ENCODE data around the gene WASF2. TPM values are rescaled to one million over a fixed set of nuclear protein-coding genes. Genes with fewer than 3 reads are reported as not detected.

WASF2 gene
- total and polyA plus RNA-seq, 4 donors = 27.2 to 164 (median 101) TPM

DNA sequence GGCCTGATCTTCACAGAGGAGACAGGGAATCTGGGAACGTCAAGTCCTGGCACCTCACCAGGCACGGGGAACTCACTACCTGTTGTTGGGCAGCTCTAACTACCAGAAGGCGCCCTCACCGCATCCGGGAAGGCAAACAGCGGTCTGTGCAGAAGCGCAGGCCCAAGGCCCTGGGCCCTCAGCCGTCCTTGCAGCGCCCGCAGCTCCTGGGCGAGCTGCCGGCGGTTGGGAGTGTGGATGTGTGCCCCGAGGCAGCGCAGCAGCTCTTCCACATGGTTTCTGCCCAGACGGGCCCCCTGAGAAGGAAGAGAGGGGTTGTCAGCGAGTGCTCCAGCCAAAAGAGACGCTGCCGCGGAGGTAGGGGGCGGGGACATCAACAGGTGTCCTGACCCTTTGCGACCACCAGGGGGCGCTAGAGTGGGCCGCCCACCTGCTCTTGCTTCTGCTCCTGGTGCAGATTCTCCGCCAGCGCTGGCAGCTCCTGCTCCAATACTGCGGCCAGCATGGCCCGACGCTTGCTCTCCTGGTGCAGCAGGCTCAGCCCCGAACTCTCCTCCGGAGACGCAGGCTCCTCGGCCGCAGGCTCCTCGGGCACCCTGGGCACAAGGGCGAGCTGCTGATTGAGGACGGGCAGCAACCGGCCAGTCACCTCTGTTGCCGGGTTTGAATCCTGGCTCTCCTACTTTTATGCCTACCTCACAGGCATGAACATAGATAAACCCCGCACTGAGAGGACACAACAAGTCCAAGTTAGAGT is 132.5 kb downstream of the WASF2 start:
- WGBS, 2 donors = 45% methylated on average over 39 to 40 of the region's 40 CpGs
- Histone ChIP-seq H3K4me1 (ENCODE audit: control insufficient read depth in 1 of 2, insufficient read depth in 2 of 2, low read length in 2 of 2) (no peaks in the 10 kb centered on the region), H3K36me3 (ENCODE audit: control insufficient read depth in 1 of 2, insufficient read depth in 2 of 2, low read length in 1 of 2) (peaks cover 0 to 10% of the 10 kb centered on the region in 2 donors), H3K27ac (ENCODE audit: low read depth in 1 of 2, low read length in 2 of 2) (no peak overlapping the region), H3K9me3 (ENCODE audit: control insufficient read depth, low read length) (no peaks in the 10 kb centered on the region), H3K4me3 (ENCODE audit: low read length in 2 of 2) (no peak overlapping the region), H3K27me3 (ENCODE audit: control insufficient read depth in 1 of 2, insufficient read depth in 2 of 2, low read length in 1 of 2) (no peaks in the 10 kb centered on the region)
- intact Hi-C loops (cut with DNase I) = loop anchor here (2.0 kb wide), 1 partner anchor 35 kb away; the partner anchor contains the start of gene GPR3 (in 2 of the 2)
- DNase-seq (peak; percentile 80 to 92), ATAC-seq (ENCODE audit: low FRiP score) (peak; percentile 85)

DNA sequence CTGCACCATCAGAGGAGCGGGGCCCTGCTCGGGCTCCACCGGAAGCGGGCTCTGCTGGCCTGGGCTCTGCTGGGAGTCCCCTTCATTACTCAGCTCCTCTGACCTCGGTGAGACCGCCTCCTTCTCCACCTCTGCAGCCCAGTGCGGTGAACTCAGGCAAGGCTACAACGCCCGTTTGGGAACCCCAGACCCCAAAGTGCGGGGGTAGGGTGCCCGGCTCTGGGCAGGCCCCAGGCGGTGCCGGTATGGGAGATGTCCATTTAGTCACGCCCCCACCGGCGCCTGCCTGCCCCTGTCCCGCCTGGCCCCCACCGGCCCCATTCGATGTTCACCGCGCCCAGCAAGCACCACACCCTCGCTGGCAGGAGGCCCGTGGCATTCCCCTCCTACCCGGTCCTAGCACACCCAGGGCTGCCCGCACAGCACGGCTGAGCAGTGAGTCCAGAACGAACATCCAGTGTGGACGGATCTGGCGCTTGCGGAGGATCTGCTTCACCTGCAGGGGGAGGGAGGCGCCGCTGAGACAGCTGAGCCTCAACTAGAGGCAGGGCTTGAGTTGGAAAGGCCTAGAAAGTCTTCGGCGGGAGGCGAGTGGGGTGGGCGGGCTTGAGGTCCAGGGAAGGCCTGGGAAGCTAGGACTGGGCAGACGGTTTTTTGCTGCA is 133.2 kb downstream of the WASF2 start:
- ATAC-seq (ENCODE audit: low FRiP score) = peak; percentile 7
- peaks cover 0 to 8% of the 10 kb centered on the region in 2 donors for H3K36me3 ChIP-seq (ENCODE audit: control insufficient read depth in 1 of 2, insufficient read depth in 2 of 2, low read length in 1 of 2)

GRCh38 chr1:27356277-27356618 is 133.7 kb downstream of the WASF2 start:
- H3K27ac ChIP-seq (ENCODE audit: low read depth in 1 of 2, low read length in 2 of 2) = no peak overlapping the region
- no peaks in the 10 kb centered on the region for H3K27me3 ChIP-seq (ENCODE audit: control insufficient read depth in 1 of 2, insufficient read depth in 2 of 2, low read length in 1 of 2)
- H3K36me3 ChIP-seq (ENCODE audit: control insufficient read depth in 1 of 2, insufficient read depth in 2 of 2, low read length in 1 of 2) = peaks cover 0 to 7% of the 10 kb centered on the region in 2 donors
- no peaks in the 10 kb centered on the region for H3K9me3 ChIP-seq (ENCODE audit: control insufficient read depth, low read length)
- H3K4me3 ChIP-seq (ENCODE audit: low read length in 2 of 2) = no peak overlapping the region
- no peaks in the 10 kb centered on the region for H3K4me1 ChIP-seq (ENCODE audit: control insufficient read depth in 1 of 2, insufficient read depth in 2 of 2, low read length in 2 of 2)
- DNase-seq = no peak
- WGBS, 2 donors = 90 to 93% methylated on average over 13 of the region's 13 CpGs
- intact Hi-C loops (cut with DNase I) = loop anchor here (2.0 kb wide), 1 partner anchor 37 kb away; the partner anchor contains the start of gene GPR3 (in 2 of the 2)
- no peak for ATAC-seq (ENCODE audit: low FRiP score)

More for the DNA sequence above, 133.2 kb downstream of the WASF2 start:
- Histone ChIP-seq H3K4me1 (ENCODE audit: control insufficient read depth in 1 of 2, insufficient read depth in 2 of 2, low read length in 2 of 2) (no peaks in the 10 kb centered on the region), H3K4me3 (ENCODE audit: low read length in 2 of 2) (no peak overlapping the region), H3K27ac (ENCODE audit: low read depth in 1 of 2, low read length in 2 of 2) (no peak overlapping the region), H3K9me3 (ENCODE audit: control insufficient read depth, low read length) (no peaks in the 10 kb centered on the region), H3K27me3 (ENCODE audit: control insufficient read depth in 1 of 2, insufficient read depth in 2 of 2, low read length in 1 of 2) (no peaks in the 10 kb centered on the region)
- intact Hi-C loops (cut with DNase I) = loop anchor here (2.0 kb wide), 1 partner anchor 36 kb away; the partner anchor contains the start of gene GPR3 (in 2 of the 2)
- no peak for DNase-seq
- WGBS, 2 donors = 86% methylated on average over 34 to 37 of the region's 37 CpGs

DNA sequence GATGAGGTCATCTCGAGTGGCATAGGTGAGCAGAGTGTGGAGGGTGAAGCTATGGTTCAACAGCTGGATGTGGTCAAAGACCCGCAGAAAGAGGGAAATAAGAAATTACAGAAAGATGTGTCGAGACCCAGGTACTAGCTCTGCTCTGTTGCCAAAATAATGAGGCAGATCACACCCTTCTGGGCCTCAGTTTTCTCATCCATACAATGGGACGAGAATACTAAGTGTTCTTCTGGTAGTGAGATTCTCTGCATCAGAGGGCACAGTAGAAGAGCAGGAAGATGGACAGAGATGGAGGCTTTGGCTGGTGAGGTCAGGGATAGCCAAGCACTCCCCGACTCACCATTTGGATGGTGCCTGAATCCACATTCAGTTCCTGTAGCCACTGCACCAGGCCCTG is 134.3 kb downstream of the WASF2 start:
- intact Hi-C loops (cut with DNase I) = loop anchor here (2.0 kb wide), 1 partner anchor 37 kb away; the partner anchor contains the start of gene GPR3 (in 2 of the 2)
- Histone ChIP-seq H3K4me3 (ENCODE audit: low read length in 2 of 2) (no peak overlapping the region), H3K36me3 (ENCODE audit: control insufficient read depth in 1 of 2, insufficient read depth in 2 of 2, low read length in 1 of 2) (peaks cover 0 to 7% of the 10 kb centered on the region in 2 donors), H3K27ac (ENCODE audit: low read depth in 1 of 2, low read length in 2 of 2) (no peak overlapping the region), H3K9me3 (ENCODE audit: control insufficient read depth, low read length) (no peaks in the 10 kb centered on the region), H3K27me3 (ENCODE audit: control insufficient read depth in 1 of 2, insufficient read depth in 2 of 2, low read length in 1 of 2) (no peaks in the 10 kb centered on the region), H3K4me1 (ENCODE audit: control insufficient read depth in 1 of 2, insufficient read depth in 2 of 2, low read length in 2 of 2) (no peaks in the 10 kb centered on the region)
- DNase-seq (no peak), ATAC-seq (ENCODE audit: low FRiP score) (no peak)
- 92 to 95% methylated on average over 5 of the region's 5 CpGs for WGBS, 2 donors

Other genes starting within 250 kb of the WASF2 start
- gene TMEM222, start 168.0 kb downstream of the WASF2 start, total RNA-seq = 10 to 100 TPM; 27.4 to 32.4 TPM
- 10 to 100 TPM; 19.9 to 49.1 TPM for gene TMEM222, start 168.0 kb downstream of the WASF2 start, polyA plus RNA-seq
- 1 to 10 TPM; 1.8 to 3.7 TPM for gene SYTL1, start 148.1 kb downstream of the WASF2 start, total RNA-seq
- 1 to 10 TPM in 1 of 2 donors, under 1 TPM in 1; 0.75 to 1.2 TPM for gene SYTL1, start 148.1 kb downstream of the WASF2 start, polyA plus RNA-seq
- gene MAP3K6, start 123.2 kb downstream of the WASF2 start, total RNA-seq = 10 to 100 TPM; 84.8 to 90.3 TPM
- 100 to 1,000 TPM in 1 of 2 donors, 10 to 100 TPM in 1; 11.5 to 164 TPM for gene MAP3K6, start 123.2 kb downstream of the WASF2 start, polyA plus RNA-seq
- 10 to 100 TPM in 1 of 2 donors, 1 to 10 TPM in 1; 2.7 to 11.5 TPM for gene FCN3, start 115.3 kb downstream of the WASF2 start, total RNA-seq
- gene FCN3, start 115.3 kb downstream of the WASF2 start, polyA plus RNA-seq = under 1 TPM; 0.15 to 0.50 TPM
- not detected for gene CD164L2, start 106.8 kb downstream of the WASF2 start, total RNA-seq
- gene CD164L2, start 106.8 kb downstream of the WASF2 start, polyA plus RNA-seq = not detected
- gene GPR3, start 97.5 kb downstream of the WASF2 start, total RNA-seq = under 1 TPM; 0.68 to 0.93 TPM
- under 1 TPM in 1 of 2 donors, not detected in 1; 0.20 TPM for gene GPR3, start 97.5 kb downstream of the WASF2 start, polyA plus RNA-seq
- 10 to 100 TPM; 63.5 to 89.1 TPM for gene AHDC1, start 114.0 kb upstream of the WASF2 start, total RNA-seq
- 10 to 100 TPM in 1 of 2 donors, 1 to 10 TPM in 1; 7.8 to 23.9 TPM for gene AHDC1, start 114.0 kb upstream of the WASF2 start, polyA plus RNA-seq
- gene FGR, start 145.0 kb upstream of the WASF2 start, total RNA-seq = 10 to 100 TPM; 12.1 to 21.7 TPM
- 10 to 100 TPM in 1 of 2 donors, 1 to 10 TPM in 1; 2.8 to 12.1 TPM for gene FGR, start 145.0 kb upstream of the WASF2 start, polyA plus RNA-seq
- 100 to 1,000 TPM; 116 to 143 TPM for gene IFI6, start 182.0 kb upstream of the WASF2 start, total RNA-seq
- 100 to 1,000 TPM in 1 of 2 donors, 10 to 100 TPM in 1; 85.3 to 170 TPM for gene IFI6, start 182.0 kb upstream of the WASF2 start, polyA plus RNA-seq
- gene FAM76A, start 235.8 kb upstream of the WASF2 start, total RNA-seq = 10 to 100 TPM; 14.4 to 18.9 TPM
- 1 to 10 TPM; 5.9 to 8.0 TPM for gene FAM76A, start 235.8 kb upstream of the WASF2 start, polyA plus RNA-seq

Measured in aorta (tissue), 5 donors.